Activated CD4-positive, alpha-beta T cell treated with anti-CD3 and anti-CD28 coated beads for 24 hours (primary cell): ENCODE data around the gene RGSL1.
"Not testable (repeated sequence)": the region's sequence is repeated elsewhere in the genome, so short reads cannot be mapped to it uniquely, and the experiment has no call there.

Experiments
- DNase-seq, 2 donors: peaks; one replicate each; pipeline ENCODE4 v3.0.0-alpha.2; 2020; ENCODE audit warnings: low read depth in 2 of 2

Gene RGSL1

DNA sequence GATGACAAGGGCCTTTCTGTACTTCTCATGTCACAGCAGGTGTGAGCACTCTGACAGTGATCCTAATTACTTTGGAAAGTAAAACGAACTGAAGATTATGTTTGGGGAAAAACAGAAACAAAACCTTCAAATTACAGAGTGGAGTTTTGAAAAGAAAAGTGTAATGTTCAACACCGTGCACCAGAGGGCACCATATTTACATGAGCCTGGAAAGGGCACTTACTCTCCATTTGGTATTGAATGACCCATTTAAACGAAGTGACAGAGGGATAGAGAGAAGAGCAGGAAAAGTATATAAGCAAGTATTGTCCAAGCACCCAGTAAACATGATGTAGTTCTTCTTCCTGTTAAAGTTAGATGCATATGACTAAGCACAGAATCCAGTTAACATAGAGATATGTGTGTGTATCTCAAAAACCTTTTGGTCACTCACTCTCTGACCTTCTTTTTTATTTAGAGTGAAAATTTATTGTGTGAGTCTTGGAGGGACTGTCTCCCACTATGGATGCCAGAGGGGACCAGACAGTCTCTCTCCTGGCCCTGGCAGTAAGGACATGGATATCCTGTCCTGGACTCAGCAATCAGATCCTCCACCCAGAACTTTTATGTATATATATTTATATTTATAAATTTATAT lies 3.8 kb upstream of the RGSL1 start:
- DNase-seq, result no peak

DNA sequence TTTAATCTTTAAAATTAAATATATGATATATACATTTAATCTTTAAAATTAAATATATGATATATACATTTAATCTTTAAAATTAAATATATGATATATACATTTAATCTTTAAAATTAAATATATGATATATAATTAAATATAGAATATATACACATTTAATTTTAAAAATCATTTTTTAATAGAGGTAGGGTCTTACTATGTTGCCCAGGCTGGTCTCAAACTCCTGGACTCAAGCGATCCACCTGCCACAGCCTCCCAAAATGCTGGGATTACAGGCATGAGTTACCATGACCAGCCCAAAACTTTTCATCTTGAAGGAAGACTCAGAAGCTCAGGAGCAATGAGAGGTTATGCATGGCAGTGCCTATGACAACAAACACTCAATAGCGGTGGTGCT lies 2.8 kb upstream of the RGSL1 start:
- not testable (repeated sequence) for DNase-seq

DNA sequence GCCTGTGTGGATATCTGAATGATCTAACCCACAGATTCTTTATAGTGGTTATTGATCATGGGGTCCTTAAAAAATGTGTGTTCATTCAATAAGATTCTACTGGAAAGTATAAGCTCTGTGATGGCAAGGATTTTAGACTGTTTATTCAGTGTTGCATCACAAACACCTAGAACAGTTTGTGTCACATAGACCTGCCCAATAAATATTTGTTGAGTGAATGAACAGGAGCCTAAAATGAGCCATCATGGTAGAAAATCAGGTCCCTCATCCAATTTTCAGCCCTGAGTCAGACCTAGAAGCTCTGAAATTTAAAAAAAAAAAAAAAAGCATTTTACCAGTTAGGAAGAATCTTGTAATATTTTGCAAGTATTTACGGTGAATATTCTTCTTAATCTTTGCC lies 2.3 kb upstream of the RGSL1 start:
- no peak for DNase-seq

DNA sequence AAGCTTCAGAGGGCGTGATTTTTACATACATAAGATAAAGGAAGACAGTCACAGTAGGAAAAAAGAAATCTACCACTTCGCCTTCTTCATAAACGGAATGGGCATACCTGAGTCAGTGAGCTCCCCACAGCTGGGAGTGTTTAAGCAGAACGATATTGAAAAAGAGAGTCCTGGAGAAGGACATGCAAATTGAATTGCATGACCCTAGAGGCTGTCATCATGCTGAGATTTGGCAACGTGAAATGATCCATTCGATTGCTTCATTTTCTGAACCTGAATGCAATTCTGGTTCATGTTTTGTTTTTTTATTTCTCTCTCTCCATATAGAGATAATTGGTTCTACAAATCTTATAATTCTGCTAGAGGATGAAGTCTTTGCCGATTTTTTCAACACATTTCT lies 3.7 kb downstream of the RGSL1 start:
- DNase-seq, result no peak

DNA sequence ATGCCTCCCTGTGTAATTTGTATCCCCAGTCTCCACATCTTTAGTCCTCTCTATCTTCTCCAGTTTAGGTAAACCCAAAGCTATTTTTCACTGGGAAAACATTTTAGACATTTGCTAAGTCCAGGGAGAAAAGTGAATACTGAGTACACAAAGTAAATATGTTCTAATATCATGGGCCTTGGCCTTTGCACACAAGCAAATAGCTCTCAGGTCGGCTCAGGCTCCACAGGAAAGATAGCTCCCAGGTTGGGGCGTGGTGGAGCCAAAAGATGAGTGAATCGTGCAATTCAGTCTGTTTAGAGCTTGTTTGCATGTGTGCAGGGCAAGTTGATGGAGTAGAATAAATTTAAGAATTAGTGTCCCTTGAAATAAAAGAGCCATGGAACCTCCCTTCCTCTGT lies 7.9 kb downstream of the RGSL1 start:
- DNase-seq, result no peak

DNA sequence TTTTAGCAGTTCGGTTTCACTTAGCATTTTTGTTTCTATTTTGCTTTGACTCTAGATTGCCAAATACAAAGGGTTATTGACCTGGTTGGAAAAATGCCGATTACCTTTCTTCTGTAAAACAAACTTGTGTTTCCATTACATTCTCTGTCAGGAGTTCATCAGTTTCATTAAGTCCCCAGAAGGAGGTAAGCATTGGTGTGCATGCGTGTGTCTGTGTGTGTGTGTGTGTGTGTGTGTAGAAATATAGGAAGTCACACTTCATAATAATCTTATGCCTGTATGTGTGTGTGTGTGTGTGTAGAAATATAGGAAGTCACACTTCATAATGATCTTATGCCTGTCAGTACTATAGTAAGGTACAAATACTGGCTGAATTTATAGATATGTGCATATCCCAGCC lies 10.0 kb downstream of the RGSL1 start:
- no peak for DNase-seq

DNA sequence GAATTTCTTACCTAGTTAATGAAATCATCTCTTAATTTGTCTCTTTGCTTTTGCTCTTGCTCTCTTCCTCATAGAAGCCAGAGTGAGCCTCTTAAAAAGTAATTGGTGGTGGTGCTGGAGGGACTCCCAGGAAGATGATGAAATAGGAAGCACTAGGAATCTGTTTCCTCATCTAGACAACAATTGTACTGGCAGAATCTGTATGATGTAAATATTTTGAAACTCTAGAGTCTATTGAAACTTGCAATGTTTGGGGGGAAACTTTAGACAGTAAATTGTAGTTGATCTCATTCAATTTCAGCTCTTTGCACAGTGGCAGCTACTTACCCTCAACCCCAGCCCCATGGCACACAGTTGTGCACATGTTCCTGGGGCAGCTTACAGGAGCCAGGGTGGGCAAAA lies 10.6 kb downstream of the RGSL1 start:
- no peak for DNase-seq

DNA sequence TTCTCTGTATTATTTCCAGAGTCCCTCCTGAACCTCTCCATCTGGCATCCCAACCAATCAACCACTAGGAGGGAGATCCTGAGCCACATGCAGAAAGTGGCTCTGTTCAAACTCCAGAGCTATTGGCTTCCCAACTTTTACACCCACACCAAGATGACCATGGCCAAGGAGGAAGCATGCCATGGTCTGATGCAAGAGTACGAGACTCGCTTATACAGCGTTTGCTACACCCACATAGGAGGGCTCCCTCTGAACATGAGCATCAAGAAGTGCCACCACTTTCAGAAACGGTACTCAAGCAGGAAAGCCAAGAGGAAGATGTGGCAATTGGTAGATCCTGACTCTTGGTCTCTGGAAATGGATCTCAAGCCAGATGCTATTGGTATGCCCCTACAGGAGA lies 23.6 kb downstream of the RGSL1 start:
- no peak for DNase-seq

DNA sequence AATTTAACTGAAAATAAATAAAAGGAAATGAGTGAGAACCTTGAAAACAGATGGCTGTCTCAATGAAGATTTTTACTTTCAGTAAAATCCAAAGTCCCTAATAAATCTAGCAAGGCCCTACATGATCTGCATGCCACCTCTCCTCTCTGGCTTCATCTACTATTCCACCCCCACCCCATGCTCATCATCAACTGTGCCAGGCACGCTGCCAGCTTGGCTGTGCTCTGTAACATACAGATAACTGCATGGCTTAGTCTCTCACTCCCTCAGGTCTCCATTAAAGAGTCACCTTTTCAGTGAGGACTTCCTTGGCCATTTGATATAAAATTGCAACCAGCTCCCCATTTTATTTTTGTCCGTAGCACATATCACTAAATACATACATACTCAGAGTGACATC lies 26.7 kb downstream of the RGSL1 start:
- DNase-seq, result no peak

DNA sequence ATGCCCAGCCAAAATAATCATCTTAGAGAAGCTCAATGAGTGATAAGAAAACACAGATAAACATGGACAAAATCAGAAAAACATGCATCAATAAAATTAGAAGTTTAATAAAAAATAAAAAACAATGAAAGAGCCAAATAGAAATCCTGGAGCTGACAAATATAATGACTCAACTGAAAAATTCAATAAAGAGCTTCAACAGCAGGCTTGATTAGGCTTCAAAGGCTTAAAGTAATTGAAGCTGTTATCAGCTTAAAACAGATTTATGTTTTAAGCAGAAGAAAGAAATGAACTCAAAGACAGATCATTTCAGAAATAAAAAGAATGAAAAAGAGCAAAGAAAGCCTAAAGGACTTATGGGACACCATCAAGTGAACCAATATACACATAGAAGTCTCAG lies 28.3 kb downstream of the RGSL1 start:
- no peak for DNase-seq

DNA sequence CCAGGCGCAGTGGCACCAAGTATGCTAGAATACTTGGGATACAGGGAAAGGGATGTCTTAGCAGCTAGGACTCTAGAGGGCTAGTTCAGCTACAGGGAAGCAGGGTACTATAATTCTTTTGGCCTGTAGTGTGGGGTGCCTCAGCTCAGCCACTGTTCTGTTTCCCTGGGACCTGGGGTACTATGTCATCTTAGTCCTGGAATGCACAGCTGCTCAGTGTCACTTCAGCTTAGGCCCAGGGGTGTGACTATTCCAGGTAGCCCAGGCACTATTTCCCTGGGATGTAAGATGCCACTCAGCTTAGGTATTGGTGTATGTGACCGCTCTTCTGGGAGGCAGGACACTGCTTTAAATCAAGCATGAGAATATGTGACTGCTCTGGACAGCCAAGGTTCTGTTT lies 34.1 kb downstream of the RGSL1 start:
- no peak for DNase-seq

DNA sequence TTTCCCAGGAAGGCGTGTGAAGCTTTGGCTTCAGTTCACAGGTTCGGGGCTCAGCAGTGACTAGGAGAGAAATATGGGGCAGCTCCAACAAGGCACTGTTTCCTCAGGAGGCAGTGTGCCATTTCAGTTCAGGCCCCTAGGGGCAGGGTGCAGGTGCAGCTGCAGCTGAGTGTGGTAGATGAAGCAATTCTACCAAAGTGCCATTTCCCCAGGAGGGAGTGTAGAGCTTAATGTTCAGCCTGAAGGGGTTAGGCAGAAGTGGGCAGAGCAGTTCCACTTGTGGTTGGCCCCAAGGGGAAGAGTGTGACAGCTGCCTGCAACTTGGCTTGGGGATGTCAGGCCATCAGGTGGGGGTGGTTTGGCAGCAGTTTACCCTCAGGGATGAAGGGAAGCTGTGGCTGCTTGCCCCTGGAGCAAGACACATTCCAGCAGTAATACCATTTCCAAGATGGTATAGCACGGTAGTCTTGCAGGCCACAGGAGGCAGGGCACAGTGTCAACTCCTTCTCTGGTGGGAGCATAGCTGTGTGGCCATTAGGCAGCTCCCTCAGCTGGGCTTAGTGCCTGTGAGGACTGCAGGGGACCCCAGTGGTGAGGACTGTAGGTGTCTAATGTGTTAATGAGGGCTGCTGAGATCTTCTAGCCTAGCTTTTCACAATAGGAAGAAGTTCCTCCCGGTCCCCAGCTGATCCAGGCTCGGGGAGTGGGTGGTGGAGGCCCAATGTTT lies 34.7 kb downstream of the RGSL1 start:
- no peak for DNase-seq

DNA sequence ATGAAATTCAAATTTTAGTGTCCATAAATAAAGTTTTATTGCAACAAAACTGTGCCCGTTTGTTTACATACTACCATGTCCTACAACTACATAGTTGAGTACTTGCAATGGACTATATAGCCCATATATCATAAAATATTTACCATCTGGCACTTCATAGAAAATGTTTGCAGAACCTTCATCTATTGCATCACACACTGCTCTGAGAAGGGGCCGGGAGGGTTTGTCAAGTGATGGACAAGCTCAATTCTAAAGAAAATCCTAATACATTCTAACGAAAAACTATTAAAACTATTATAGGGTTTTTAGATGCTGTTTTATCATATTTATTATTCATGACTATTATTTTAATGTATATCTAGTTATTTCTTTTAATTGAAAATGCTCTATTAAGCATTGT lies 35.9 kb downstream of the RGSL1 start:
- DNase-seq, result no peak

DNA sequence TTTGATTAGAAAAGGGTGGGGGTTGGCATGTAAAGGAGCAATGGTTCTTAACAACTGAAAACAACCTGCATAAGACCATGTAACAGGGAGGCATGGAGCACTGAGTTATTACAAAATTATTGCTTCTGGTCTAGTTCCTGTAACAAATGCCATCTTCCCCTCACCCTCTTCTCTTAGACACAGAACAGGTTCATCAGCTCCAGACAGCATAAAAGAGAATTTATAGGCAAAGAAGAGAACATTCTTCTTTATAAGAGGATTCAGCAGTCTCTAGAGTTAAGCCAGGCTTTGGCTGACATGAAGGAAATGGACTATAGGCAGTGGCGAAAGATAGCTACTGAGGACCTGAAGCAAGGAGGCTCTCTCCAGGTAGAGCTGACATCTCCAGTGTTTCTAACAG lies 38.9 kb downstream of the RGSL1 start:
- no peak for DNase-seq

DNA sequence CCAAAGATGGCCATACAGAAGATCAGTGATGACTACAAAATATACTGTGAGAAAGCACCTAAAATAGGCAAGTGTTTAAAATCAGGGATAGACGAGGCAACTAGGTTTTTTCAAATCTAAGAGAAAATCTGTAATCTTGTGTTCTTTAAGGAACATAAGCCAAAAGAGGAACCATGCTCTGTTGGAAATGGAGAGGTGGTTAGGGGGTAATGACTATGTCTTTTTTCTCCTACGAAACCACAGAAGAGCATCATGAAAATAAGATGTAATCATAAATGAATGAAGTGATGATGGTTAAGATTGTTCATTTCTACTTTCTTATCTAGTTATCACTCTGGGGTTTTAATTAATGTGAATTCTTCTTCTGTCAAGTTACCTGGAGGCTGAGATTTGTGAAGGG lies 43.1 kb downstream of the RGSL1 start:
- DNase-seq, result no peak

DNA sequence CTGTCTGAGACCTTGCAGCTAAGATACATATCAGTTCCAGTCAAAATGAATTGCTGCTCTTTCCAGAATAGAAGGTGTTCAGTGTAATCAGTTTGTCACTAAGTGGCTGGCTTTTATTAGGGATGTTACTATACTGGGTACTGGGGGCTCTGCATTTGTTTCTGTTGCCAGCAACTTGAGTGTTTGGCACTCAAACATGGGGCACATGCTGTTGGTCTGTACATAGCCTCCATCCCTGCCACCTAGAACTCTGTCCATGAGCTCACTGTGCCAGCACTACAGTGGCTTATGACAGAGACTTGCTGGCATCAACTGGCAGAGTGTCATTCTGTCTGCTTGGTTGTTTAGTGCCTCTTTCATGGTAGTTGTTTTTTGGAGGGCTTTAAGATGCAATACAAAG lies 45.1 kb downstream of the RGSL1 start:
- no peak for DNase-seq

DNA sequence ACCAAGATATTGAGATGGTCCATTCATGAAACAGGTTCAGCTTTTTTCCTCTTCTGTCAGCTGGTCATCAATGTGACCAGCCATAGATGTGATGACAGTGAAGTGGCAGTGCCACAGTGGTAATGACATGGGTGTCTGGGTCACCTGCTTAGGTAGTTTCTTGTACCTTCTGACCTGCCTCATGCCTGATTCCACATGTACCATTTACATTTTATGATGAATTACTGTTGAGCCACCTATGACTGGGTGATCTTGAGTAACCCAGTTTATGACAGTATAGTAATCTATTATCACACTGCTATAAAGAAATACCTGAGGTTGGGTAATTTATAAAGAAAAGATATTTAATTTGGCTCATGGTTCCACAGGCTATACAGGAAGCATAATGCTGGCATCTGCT lies 45.7 kb downstream of the RGSL1 start:
- DNase-seq, result no peak

DNA sequence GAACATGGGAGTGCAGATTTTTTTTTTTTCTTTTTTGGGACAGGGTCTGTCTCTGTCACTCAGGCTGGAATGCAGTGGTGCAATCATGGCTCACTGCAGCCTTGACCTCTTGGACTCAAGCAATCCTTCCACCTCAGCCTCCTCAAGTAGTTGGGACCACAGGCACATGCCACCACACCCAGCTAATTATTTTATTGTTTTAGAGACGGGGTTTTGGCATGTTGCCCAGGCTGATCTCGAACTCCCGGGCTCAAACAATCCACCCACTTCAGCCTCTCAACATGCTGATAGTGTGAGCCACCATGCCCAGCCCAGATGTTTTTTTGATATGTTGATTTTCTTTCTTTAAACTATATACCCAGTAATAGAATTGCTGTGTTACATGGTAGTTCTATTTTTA lies 57.7 kb downstream of the RGSL1 start:
- DNase-seq, result no peak

DNA sequence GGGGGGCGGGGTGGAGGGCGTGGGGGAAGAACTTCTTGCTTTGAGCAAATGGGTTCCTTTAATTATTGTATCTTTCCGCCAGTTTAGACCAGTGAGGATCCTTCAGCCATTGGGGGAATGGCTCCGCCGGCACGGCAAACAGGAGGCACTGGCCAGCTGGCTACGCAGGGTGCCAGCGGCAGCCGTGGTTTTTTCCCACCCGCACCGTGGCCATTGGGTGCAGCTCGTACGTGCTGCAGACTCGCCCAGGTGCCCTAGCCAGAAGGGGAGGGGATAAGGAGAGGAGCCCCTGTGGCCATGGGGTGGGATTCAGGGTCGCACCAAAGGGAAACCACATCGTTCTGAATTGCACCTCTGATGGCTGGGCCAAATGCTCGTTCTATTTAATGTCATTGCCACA lies 65.6 kb downstream of the RGSL1 start:
- DNase-seq, result no peak

DNA sequence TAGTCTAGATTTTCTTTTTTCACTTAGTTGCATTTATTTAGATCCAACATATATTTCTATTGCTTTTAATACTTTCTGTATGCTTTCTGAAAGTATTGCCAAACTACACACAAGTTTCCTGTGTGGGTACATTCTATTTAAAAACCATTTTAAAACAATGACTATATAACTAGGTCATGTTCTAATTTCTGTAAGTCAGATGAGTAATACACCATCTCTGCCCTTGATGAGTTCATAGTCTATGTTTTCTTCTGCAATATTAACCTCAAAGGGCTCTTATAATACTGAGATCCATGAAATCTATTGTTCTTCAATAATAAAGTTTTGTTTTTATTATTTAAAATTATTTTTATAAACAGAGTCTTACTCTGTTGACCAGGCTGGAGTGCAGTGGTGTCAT lies 70.8 kb downstream of the RGSL1 start:
- no peak for DNase-seq

DNA sequence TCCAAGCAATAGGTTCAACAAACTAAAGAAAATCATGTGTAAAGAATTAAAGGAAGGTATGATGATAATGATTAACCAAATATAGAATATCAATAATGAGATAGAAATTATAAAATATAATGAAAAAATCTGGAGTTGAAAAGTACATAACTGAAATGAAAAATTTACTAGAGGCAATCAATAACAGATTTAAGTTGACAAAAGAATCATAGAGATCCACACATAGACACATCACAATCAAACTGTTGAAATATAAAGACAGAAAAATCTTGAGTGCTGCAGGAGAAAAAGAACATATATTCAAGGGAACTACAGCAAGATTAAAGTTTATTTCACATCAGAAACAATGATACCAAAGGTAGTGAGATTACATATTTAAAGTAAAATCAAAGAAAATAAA lies 75.4 kb downstream of the RGSL1 start:
- no peak for DNase-seq

DNA sequence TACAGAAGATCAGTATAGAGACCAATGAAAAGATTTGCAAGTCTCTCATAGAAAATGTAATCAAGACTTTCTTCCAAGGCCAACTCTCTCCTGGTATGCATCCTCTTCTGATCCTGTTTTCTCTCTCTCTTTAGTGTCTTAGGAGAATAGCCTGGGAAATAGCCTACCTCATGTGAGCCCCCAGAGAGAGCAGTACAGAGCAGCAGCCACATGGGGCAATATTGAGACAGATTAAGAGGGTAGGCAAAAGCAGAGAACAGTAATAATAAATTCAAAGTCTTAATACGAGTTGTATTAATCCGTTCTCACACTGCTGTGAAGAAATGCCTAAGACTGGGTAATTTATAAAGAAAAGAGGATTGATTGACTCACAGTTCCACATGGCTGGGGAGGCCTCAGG lies 77.7 kb downstream of the RGSL1 start:
- DNase-seq, result no peak

DNA sequence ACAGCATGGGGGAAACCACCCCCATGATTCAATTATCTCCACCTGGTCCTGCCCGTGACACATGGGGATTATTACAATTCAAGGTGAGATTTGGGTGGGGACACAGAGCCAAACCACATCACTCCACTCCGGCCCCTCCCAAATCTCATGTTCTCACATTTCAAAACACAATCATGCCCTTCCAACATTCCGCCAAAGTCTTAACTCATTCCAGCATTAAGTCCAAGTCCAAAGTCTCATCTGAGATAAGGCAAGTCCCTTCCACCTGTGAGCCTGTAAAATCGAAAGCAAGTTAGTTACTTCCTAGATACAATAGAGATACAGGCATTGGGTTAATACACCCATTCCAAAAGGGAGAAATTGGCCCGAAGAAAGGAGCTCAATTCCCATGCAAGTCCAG lies 78.3 kb downstream of the RGSL1 start:
- not testable (repeated sequence) for DNase-seq

DNA sequence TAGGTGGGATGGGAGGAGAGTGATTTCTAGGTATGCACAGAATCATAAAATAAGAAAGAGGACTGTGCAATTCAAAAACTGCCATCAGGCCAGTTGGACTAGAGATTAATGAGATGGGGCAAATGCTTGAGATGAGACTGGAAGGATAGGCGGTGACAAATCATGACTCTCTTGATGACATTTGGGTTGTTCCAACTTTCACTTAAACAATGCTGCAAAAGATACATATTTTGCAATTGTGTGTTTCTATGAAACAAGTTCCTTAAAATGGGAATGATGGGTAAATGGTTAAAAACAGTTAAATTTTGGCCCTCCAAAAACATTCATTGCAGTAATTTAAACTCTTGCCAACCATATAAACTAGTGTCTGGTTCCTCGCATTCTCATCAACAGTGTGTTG lies 84.0 kb downstream of the RGSL1 start:
- DNase-seq, result no peak
